HepG2 (cell line): Measurements from ENCODE around the gene GGA1. TPM values are rescaled to one million over a fixed set of nuclear protein-coding genes. Genes with fewer than 3 reads are reported as not detected.

ENCODE experiments used
- BCL6 ChIP-seq: IDR thresholded peaks from 2 replicates; pipeline ENCODE4 v1.6.1; 2016; ENCODE audit warnings: missing genetic modification reagents, missing compliant biosample characterization
- FOXO4 ChIP-seq: sonication (generic); formaldehyde crosslinking; conservative IDR thresholded peaks from 2 replicates; pipeline ENCODE4 v1.8.1; 2023; ENCODE audit warnings: missing genetic modification reagents
- HES4 ChIP-seq: sonication (generic); formaldehyde crosslinking; IDR thresholded peaks from 2 replicates; pipeline ENCODE4 v1.9.0; 2021; ENCODE audit warnings: mild to moderate bottlenecking, missing genetic modification reagents, borderline replicate concordance
- HMGXB3 ChIP-seq: sonication (generic); formaldehyde crosslinking; IDR thresholded peaks from 2 replicates; pipeline ENCODE4 v1.4.0; 2020; ENCODE audit warnings: missing genetic modification reagents, borderline replicate concordance
- NFRKB ChIP-seq: fragments of 450-650 bp; IDR thresholded peaks from 2 replicates; pipeline ENCODE4 v1.6.1; 2017
- POLR2A ChIP-seq, 2 experiments: IDR thresholded peaks; 2 replicates each; pipeline ENCODE4 v1.6.1; 2011; ENCODE audit warnings: low read depth in 2 of 2, low read length in 2 of 2, mild to moderate bottlenecking in 1 of 2, moderate library complexity in 1 of 2; ENCODE audit not compliant: insufficient read depth in 1 of 2
- RERE ChIP-seq: IDR thresholded peaks from 2 replicates; pipeline ENCODE4 v1.6.1; 2016; ENCODE audit warnings: low read depth, missing genetic modification reagents, missing compliant biosample characterization
- SALL2 ChIP-seq: sonication (generic); formaldehyde crosslinking; IDR thresholded peaks from 2 replicates; pipeline ENCODE4 v1.8.1; 2023; ENCODE audit warnings: mild to moderate bottlenecking, missing genetic modification reagents, inconsistent platforms
- TCF12 ChIP-seq, 2 experiments: fragments of 450-650 bp in 1 of 2; sonication (generic) in 1 of 2; formaldehyde crosslinking in 1 of 2; IDR thresholded peaks; 2 replicates each; pipeline versions ENCODE4 v1.6.1 to v1.8.0; 2017 to 2022; ENCODE audit warnings: antibody characterized with exemption in 1 of 2, mild to moderate bottlenecking in 1 of 2, missing genetic modification reagents in 1 of 2, moderate library complexity in 1 of 2
- TFAP4 ChIP-seq: sonication (generic); IDR thresholded peaks from 2 replicates; pipeline ENCODE4 v1.6.1; 2016; ENCODE audit warnings: low read depth, borderline replicate concordance
- ZBTB8A ChIP-seq: sonication (generic); formaldehyde crosslinking; IDR thresholded peaks from 2 replicates; pipeline ENCODE4 v1.4.0; 2020; ENCODE audit warnings: mild to moderate bottlenecking, low read depth, missing genetic modification reagents, borderline replicate concordance
- ZNF281 ChIP-seq: sonication (generic); formaldehyde crosslinking; IDR thresholded peaks from 2 replicates; pipeline ENCODE4 v1.4.0; 2020; ENCODE audit warnings: missing genetic modification reagents, borderline replicate concordance
- ZNF850 ChIP-seq: sonication (generic); formaldehyde crosslinking; conservative IDR thresholded peaks from 2 replicates; pipeline ENCODE4 v1.9.0; 2021; ENCODE audit warnings: mild to moderate bottlenecking, missing genetic modification reagents
- polyA plus RNA-seq, 8 experiments: library from polyadenylated mRNA; depleted of rRNA in 3 of 8; stranded (reverse) in 7 of 8; unstranded in 1 of 8; fragments of >200 nt; fragmentation: Illumina TruSeq in 4 of 8; extraction: Trizol in 4 of 8; gene quantifications; 2 replicates each; pipeline versions ENCODE4 v1.2.1 to v1.2.3, GENCODE V29; 2011 to 2016; ENCODE audit warnings: low read depth in 4 of 8, missing spikeins in 1 of 8, mixed read lengths in 1 of 8; ENCODE audit not compliant: insufficient read depth in 1 of 8
- total RNA-seq, 5 experiments: library from RNA; depleted of rRNA; stranded (reverse); fragments of >200 nt; fragmentation: Illumina TruSeq; extraction: Trizol; gene quantifications; 2 replicates each; pipeline ENCODE4 v1.2.3, GENCODE V29; 2016; ENCODE audit warnings: low read depth in 1 of 5

The GGA1 gene
- total and polyA plus RNA-seq, 2 of the 13 experiments (the other 11 are each of a cell fraction or from before 2014, with no cell fraction given): 29.1 to 87.2 TPM

GRCh38 chr22:37559901-37560607 lies 48.6 kb upstream of the GGA1 start, which contains the start of gene CDC42EP1 (continued):
- peak; percentile 8; the same call in 1 of the 2 replicates for TF ChIP-seq ZNF281 (CRISPR knock-in tag)
- no peak for TF ChIP-seq SALL2 (CRISPR knock-in tag)
- TF ChIP-seq FOXO4: no peak
- TF ChIP-seq ZNF850 (CRISPR knock-in tag): no peak
- no peak; the same call in 1 of the 2 replicates for TF ChIP-seq BCL6 (CRISPR knock-in tag)
- TF ChIP-seq RERE: no peak
- TF ChIP-seq ZBTB8A: no peak
- no peak for TF ChIP-seq TCF12 (IDR thresholded peaks at IDR 0.05)
- TF ChIP-seq TCF12 (CRISPR knock-in tag; IDR thresholded peaks at IDR 0.05): peak; percentile 72; the same call in 1 of the 2 replicates
- no peak for TF ChIP-seq HMGXB3
- TF ChIP-seq TFAP4: no peak
- no peak for TF ChIP-seq NFRKB
- TF ChIP-seq HES4 (CRISPR knock-in tag): peak; percentile 36; the same call in 1 of the 2 replicates
- peak; percentile 42 to 83; a peak in 3 of 4 replicates for TF ChIP-seq POLR2A (IDR thresholded peaks at IDR 0.05; ENCODE audit: insufficient read depth in 1 of 2, low read depth in 2 of 2, low read length in 2 of 2)
